NCI-H146 treated with DMSO at 0.1 percent for 48 hours (cell line): ENCODE measurements around the gene FHL3.
"Not testable (repeated sequence)": the region's sequence is repeated elsewhere in the genome, so short reads cannot be mapped to it uniquely, and the experiment has no call there.

Experiments
- DNase-seq: peaks from one replicate; lab custom pipeline; 2025; ENCODE audit not compliant: unreplicated experiment; lab: John Stamatoyannopoulos, UW

The FHL3 gene

GRCh38 chr1:37995751-37996345, 9.5 kb downstream of the FHL3 start:
- peak; percentile 0 for DNase-seq

GRCh38 chr1:37994886-37995566, 10.3 kb downstream of the FHL3 start:
- no peak for DNase-seq

- peak; percentile 19 for DNase-seq
These were observed 15.9 kb downstream of the FHL3 start for GRCh38 chr1:37989361-37989930.

DNA sequence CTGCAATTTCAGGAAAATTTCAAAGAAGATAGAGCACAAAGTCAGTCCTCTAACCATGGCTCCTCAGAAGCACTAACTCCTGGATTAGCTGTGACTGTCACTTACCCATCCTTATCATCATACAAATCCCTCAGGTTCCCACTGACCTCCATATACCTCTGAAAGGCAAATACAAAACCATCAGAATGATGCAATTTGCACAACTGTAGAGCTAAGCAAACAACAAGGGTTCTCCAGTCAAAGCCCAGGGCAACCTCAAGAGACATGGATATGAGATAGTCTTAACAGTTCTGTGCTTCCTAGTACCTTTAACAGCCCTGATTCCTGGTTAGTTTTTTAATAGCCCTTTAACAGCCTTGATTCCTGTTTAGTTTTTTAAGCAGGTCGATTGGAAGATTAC, 17.6 kb downstream of the FHL3 start:
- DNase-seq = no peak

DNA sequence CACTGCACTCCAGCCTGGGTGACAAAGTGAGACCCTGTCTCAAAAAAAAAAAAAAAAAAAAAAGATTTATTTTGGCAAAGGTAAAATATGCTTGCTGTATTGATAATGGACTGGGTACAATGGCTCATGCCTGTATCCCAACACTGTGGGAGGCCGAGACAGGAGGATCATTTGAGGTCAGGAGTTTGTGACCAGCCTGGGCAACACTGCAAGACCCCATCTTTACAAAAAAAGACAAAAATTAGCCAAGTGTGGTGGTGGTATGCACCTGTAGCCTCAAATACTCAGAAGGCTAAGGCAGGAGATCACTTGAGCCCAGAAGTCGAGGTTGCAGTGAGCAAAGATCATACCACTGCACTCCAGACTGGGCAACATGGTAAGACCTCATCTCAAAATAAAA, 21.8 kb downstream of the FHL3 start:
- DNase-seq = no peak

DNA sequence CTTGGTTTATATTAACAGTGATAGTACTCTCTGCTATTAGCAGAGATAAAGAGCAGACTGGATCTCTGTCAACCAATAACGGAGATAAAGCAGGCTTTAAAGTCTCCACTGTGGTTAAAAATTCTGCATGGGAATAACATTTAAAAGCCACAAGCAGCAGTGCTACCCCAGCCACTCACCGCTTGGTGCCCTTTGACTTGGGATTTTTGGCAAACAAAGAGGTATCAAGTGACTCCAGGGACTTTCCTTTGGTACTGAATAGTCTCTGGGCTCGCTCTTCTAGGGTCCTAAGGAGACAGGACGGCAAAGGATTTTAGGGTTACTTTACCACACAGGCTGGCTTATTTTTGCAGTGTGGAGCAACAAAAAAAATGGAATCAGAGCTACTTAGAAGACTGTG, 26.8 kb downstream of the FHL3 start:
- no peak for DNase-seq

DNA sequence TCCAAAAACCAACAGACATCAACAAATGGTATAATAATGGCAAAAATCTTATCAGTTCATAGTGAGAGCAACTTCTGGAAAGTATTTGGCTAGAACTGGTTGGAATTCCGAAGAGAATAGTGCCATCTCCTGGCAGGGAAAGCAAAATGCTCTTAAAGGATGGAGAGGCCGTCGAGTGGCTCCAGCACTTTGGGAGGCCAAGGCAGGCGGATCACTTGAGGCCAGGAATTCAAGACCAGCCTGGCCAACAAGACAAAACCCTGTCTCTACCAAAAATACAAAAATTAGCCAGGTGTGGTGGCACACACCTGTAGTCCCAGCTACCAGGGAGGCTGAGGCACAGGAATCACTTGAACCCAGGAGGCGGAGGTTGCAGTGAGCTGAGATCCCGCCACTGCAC, 30.2 kb downstream of the FHL3 start:
- not testable (repeated sequence) for DNase-seq

DNA sequence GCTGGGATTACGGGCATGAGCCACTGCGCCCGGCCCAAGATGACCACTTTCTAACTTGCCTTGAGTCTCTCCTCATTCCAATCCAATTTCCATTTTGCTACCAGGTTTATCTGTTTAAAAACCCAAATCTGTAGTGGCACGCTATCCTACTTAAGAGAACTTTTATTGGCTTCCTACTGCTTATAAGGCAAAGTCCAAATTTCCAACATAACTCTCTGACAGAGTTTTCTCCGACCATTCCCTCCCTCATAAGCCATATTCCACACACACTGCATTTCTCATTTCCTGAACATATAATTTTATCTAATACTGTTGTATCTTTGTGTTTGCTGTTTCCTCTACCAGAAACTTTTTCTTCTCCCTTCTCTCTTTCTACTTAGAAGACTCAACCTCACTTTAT, 30.7 kb downstream of the FHL3 start:
- no peak for DNase-seq

GRCh38 chr1:37973684-37974083, 31.6 kb downstream of the FHL3 start:
- DNase-seq = not testable (repeated sequence)

GRCh38 chr1:37965301-37965700, 40.0 kb downstream of the FHL3 start:
- DNase-seq = no peak

- not testable (repeated sequence) for DNase-seq
These were observed 41.2 kb downstream of the FHL3 start for GRCh38 chr1:37964106-37964505.

GRCh38 chr1:37958690-37959089, 46.6 kb downstream of the FHL3 start:
- no peak for DNase-seq

GRCh38 chr1:37955685-37956084, 49.6 kb downstream of the FHL3 start:
- no peak for DNase-seq

- no peak for DNase-seq
These were observed 50.9 kb downstream of the FHL3 start for GRCh38 chr1:37954316-37954971.

DNA sequence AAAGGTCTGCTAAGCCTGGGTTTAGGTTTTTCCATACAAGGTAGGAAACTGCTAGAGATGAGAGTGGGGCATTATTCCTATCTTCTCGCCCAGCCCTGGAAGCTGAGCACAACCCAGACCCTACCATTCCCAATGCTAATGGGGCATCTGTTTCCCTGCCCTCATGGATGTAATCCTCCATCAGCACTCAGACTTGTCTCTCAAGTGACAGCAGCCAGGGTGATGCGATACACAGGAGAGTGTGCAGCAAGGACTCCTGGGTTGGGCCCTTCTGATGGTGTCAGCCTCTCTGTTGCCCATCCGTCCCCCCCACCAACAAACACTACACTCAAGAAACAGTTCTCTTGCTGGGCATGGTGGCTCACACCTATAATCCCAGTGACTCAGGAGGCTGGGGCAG, 52.6 kb downstream of the FHL3 start:
- DNase-seq = no peak

GRCh38 chr1:37951783-37952624, 53.3 kb downstream of the FHL3 start:
- DNase-seq = no peak

- DNase-seq = no peak
These were observed 54.1 kb downstream of the FHL3 start for GRCh38 chr1:37951041-37951782.

DNA sequence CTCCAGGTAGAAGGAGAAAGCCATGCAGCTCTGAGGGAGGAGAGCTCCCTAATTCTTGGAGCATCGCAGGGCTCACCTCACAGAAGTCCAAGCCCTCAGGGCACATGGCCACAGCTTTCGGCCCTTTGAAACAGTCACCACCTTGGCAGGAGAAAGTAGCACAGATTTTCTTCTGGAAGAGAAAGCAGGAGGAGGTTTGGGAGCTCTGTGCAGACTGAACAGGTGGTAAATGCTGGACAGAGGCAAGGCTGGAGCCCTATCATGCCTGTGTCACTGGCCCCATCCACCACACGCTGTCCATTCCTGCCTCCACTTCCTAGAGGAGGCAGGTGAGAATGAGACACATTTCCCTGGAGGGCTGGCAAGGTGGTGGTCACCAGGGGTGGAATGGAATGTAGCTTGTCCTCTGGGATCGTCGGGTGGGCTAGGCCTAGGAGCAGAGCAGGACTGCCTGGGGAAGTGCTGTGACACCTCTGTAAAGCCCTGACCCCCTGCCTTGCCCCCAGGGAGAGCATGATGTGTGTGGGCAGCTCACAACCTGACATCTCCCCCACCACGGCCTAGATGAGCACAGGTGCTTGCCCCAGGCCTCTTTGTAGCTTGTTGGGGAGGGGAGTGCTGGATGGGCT, 55.7 kb downstream of the FHL3 start:
- no peak for DNase-seq

DNA sequence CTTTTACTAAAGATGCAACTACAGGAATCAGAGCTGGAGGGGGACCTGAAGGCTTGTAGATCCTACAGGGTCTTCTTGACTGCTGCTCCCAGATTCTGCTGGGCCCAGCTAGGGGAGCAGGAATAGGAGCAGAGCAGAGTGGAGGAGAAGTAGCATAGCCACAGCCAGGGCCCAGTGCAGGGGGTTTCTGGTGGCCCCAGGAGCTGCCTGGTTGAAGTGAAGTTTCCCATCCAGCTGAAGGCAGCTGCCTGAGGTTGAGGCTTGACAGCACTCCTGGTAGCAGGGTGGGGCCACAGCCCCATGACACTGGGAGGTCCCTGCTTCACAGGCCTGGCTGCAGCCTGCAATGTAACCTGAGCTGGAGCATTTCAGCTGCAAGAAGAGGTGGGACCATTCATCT, 56.5 kb downstream of the FHL3 start:
- no peak for DNase-seq

DNA sequence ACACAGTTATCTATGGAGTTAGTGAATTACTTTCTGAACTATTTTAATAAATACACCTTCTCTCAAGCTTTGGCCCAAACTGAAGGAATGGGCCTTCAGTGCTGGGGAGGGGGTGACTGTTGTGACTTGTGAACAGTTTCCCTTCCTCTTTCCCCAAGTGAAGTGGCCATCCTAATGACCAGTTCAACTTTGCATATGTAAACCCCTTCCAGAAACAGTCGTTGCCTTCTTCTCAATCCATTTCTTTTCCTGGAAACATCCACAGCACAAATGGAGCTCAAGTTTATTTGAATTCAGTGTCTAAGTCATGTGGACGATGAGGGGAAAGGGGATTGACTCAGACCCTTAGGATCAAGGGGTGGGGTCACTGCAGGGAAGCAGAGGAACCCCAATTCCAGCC, 57.1 kb downstream of the FHL3 start:
- no peak for DNase-seq
